Brain microvascular endothelial cell (primary cell): ENCODE measurements around the gene SEC14L3.
"Not testable (repeated sequence)": the region's sequence is repeated elsewhere in the genome, so short reads cannot be mapped to it uniquely, and the experiment has no call there.

Experiments
- DNase-seq: peaks from one replicate; pipeline ENCODE4 v3.0.0-alpha.2; 2020
- H3K27ac ChIP-seq: fragments of 250-450 bp; sonication (Bioruptor Pico); 2 replicates; pipeline ENCODE4 v1.5.1; 2020; ENCODE audit warnings: mild to moderate bottlenecking, moderate library complexity
- H3K27me3 ChIP-seq: fragments of 250-450 bp; sonication (Bioruptor Pico); replicated peaks from 2 replicates; pipeline ENCODE4 v1.5.1; 2020; ENCODE audit warnings: mild to moderate bottlenecking
- H3K36me3 ChIP-seq: fragments of 250-450 bp; sonication (Bioruptor Pico); replicated peaks from 2 replicates; pipeline ENCODE4 v1.5.1; 2020; ENCODE audit warnings: mild to moderate bottlenecking
- H3K4me3 ChIP-seq: 2 replicates; pipeline ENCODE4 v1.5.1; 2011; ENCODE audit warnings: low read depth, mild to moderate bottlenecking, control low read depth, low read length, moderate library complexity
- CTCF ChIP-seq: IDR thresholded peaks from 2 replicates; pipeline ENCODE4 v1.5.1; 2011; ENCODE audit warnings: low read depth, mild to moderate bottlenecking, moderate library complexity, low read length, control low read depth, inconsistent platforms; ENCODE audit errors: missing control alignments
- in situ Hi-C: cut with HindIII; loops from 2 replicates; pipeline ENCODE4 v1.10.0; 2017; ENCODE audit warnings: low sequenced_read_pairs, low pct_ligation_motif_present

The SEC14L3 gene

GRCh38 chr22:30474121-30474520, 2.3 kb upstream of the SEC14L3 start:
- Histone ChIP-seq H3K27ac (no peak overlapping the region), H3K36me3 (no peaks in the 10 kb centered on the region), H3K27me3 (no peaks in the 10 kb centered on the region), H3K4me3 (no peak overlapping the region)
- in situ Hi-C loops = no loop called here
- no peak for DNase-seq
- no peak for TF ChIP-seq CTCF

GRCh38 chr22:30472994-30473720, 1.3 kb upstream of the SEC14L3 start:
- Histone ChIP-seq H3K4me3 (no peak overlapping the region), H3K27me3 (no peaks in the 10 kb centered on the region), H3K27ac (no peak overlapping the region), H3K36me3 (no peaks in the 10 kb centered on the region)
- in situ Hi-C loops = no loop called here
- DNase-seq = no peak
- TF ChIP-seq CTCF = no peak

GRCh38 chr22:30470655-30471054, 1.2 kb downstream of the SEC14L3 start:
- no peak for DNase-seq
- no peak overlapping the region for H3K4me3 ChIP-seq
- TF ChIP-seq CTCF = no peak
- no peaks in the 10 kb centered on the region for H3K36me3 ChIP-seq
- in situ Hi-C loops = no loop called here
- no peak overlapping the region for H3K27ac ChIP-seq
- H3K27me3 ChIP-seq = no peaks in the 10 kb centered on the region

GRCh38 chr22:30469165-30469564, 2.7 kb downstream of the SEC14L3 start:
- H3K36me3 ChIP-seq = no peaks in the 10 kb centered on the region
- no peak overlapping the region for H3K4me3 ChIP-seq
- H3K27ac ChIP-seq = no peak overlapping the region
- in situ Hi-C loops = no loop called here
- DNase-seq = no peak
- H3K27me3 ChIP-seq = peaks cover 1% of the 10 kb centered on the region
- TF ChIP-seq CTCF = no peak

- H3K27me3 ChIP-seq, DNase-seq, H3K27ac ChIP-seq, H3K36me3 ChIP-seq, in situ Hi-C loops, H3K4me3 ChIP-seq: not testable (repeated sequence)
Measured at GRCh38 chr22:30460555-30460954, 11.3 kb downstream of the SEC14L3 start.

GRCh38 chr22:30460147-30460546, 11.7 kb downstream of the SEC14L3 start:
- TF ChIP-seq CTCF = no peak
- in situ Hi-C loops = no loop called here
- Histone ChIP-seq H3K27ac (no peak overlapping the region), H3K27me3 (peaks cover 1% of the 10 kb centered on the region), H3K4me3 (no peak overlapping the region), H3K36me3 (no peaks in the 10 kb centered on the region)
- DNase-seq = no peak
